Vagina (tissue), 2 donors: ENCODE results near the gene AJAP1.

Experiments used
- CTCF ChIP-seq, 3 experiments: fragments of 450-650 bp in 2 of 3; fragments of 200-600 bp in 1 of 3; sonication (generic) in 1 of 3; IDR thresholded peaks; one replicate each; pipeline ENCODE4 v1.5.1; 2017 to 2019; ENCODE audit warnings: antibody characterized with exemption in 3 of 3, mild to moderate bottlenecking in 2 of 3, moderate library complexity in 2 of 3
- POLR2A ChIP-seq, 2 donors: fragments of 450-650 bp; IDR thresholded peaks; one replicate each; pipeline ENCODE4 v1.6.1; 2017; ENCODE audit warnings: antibody characterized with exemption in 2 of 2, mild to moderate bottlenecking in 2 of 2, moderate library complexity in 2 of 2
- POLR2AphosphoS5 ChIP-seq, 2 donors: sonication (generic); formaldehyde crosslinking; IDR thresholded peaks; one replicate each; pipeline ENCODE4 v1.9.0; 2017; ENCODE audit warnings: antibody characterized with exemption in 2 of 2, mild to moderate bottlenecking in 2 of 2, low read depth in 1 of 2; ENCODE audit not compliant: insufficient read depth in 1 of 2

GRCh38 chr1:4778056-4778455 lies 123.6 kb downstream of the AJAP1 start:
- TF ChIP-seq POLR2A (IDR thresholded peaks at IDR 0.05), result no peak
- no peak for TF ChIP-seq CTCF (IDR thresholded peaks at IDR 0.05)
- TF ChIP-seq POLR2AphosphoS5 (IDR thresholded peaks at IDR 0.05; ENCODE audit: insufficient read depth in 1 of 2, low read depth in 1 of 2), result no peak
